ENCODE results near the gene RIPK1.
"Not testable (repeated sequence)": the region's sequence is repeated elsewhere in the genome, so short reads cannot be mapped to it uniquely, and the experiment has no call there.

Gene RIPK1

GRCh38 chr6:3045369-3045768 lies 22.9 kb upstream of the RIPK1 start:
- Histone ChIP-seq H3K4me3 (ENCODE audit: low read depth, low read length) (no peak overlapping the region), H3K4me1 (no peaks in the 10 kb centered on the region), H3K9me3 (no peaks in the 10 kb centered on the region), H3K27me3 (no peaks in the 10 kb centered on the region), H3K36me3 (no peaks in the 10 kb centered on the region)
- peak; percentile 55 for DNase-seq
- no peak for TF ChIP-seq CTCF (IDR thresholded peaks at IDR 0.05; ENCODE audit: low read depth, low read length)

GRCh38 chr6:3045777-3046176 lies 22.5 kb upstream of the RIPK1 start:
- Histone ChIP-seq H3K9me3 (no peaks in the 10 kb centered on the region), H3K4me1 (no peaks in the 10 kb centered on the region), H3K27me3 (no peaks in the 10 kb centered on the region), H3K4me3 (ENCODE audit: low read depth, low read length) (no peak overlapping the region), H3K36me3 (no peaks in the 10 kb centered on the region)
- no peak for DNase-seq
- no peak for TF ChIP-seq CTCF (IDR thresholded peaks at IDR 0.05; ENCODE audit: low read depth, low read length)

- Histone ChIP-seq H3K36me3 (no peaks in the 10 kb centered on the region), H3K4me3 (ENCODE audit: low read depth, low read length) (no peak overlapping the region), H3K9me3 (no peaks in the 10 kb centered on the region), H3K27me3 (no peaks in the 10 kb centered on the region), H3K4me1 (no peaks in the 10 kb centered on the region)
- TF ChIP-seq CTCF (IDR thresholded peaks at IDR 0.05; ENCODE audit: low read depth, low read length), result no peak
- no peak for DNase-seq
These were observed 22.0 kb upstream of the RIPK1 start for GRCh38 chr6:3046295-3046694.

- H3K4me3 ChIP-seq (ENCODE audit: low read depth, low read length); H3K9me3 ChIP-seq; H3K36me3 ChIP-seq; H3K4me1 ChIP-seq; H3K27me3 ChIP-seq; DNase-seq: not testable (repeated sequence)
These were observed 20.3 kb upstream of the RIPK1 start for GRCh38 chr6:3048009-3048408.

GRCh38 chr6:3052481-3053230 lies 15.6 kb upstream of the RIPK1 start:
- TF ChIP-seq CTCF (IDR thresholded peaks at IDR 0.05; ENCODE audit: low read depth, low read length), result no peak
- H3K9me3 ChIP-seq, result no peaks in the 10 kb centered on the region
- no peak overlapping the region for H3K4me3 ChIP-seq (ENCODE audit: low read depth, low read length)
- peaks cover 5% of the 10 kb centered on the region for H3K27me3 ChIP-seq
- DNase-seq, result no peak
- H3K4me1 ChIP-seq, result no peaks in the 10 kb centered on the region
- no peaks in the 10 kb centered on the region for H3K36me3 ChIP-seq

- Histone ChIP-seq H3K9me3 (no peaks in the 10 kb centered on the region), H3K4me3 (ENCODE audit: low read depth, low read length) (peak overlapping the region; percentile 53), H3K36me3 (no peaks in the 10 kb centered on the region), H3K27me3 (peaks cover 9% of the 10 kb centered on the region), H3K4me1 (no peaks in the 10 kb centered on the region)
- no peak for DNase-seq
- no peak for TF ChIP-seq CTCF (IDR thresholded peaks at IDR 0.05; ENCODE audit: low read depth, low read length)
These were observed 15.1 kb upstream of the RIPK1 start for GRCh38 chr6:3053231-3053508.

GRCh38 chr6:3054229-3055157 lies 13.8 kb upstream of the RIPK1 start:
- H3K27me3 ChIP-seq, H3K36me3 ChIP-seq, H3K4me1 ChIP-seq, H3K9me3 ChIP-seq: not testable (repeated sequence)
- H3K4me3 ChIP-seq (ENCODE audit: low read depth, low read length), result peak overlapping the region; percentile 53
- peak; percentile 42 for DNase-seq

GRCh38 chr6:3055158-3055499 lies 13.2 kb upstream of the RIPK1 start:
- DNase-seq; H3K36me3 ChIP-seq; H3K4me1 ChIP-seq; H3K27me3 ChIP-seq; H3K9me3 ChIP-seq; H3K4me3 ChIP-seq (ENCODE audit: low read depth, low read length): not testable (repeated sequence)
